ENCODE results near the gene PLAAT2.

DNA sequence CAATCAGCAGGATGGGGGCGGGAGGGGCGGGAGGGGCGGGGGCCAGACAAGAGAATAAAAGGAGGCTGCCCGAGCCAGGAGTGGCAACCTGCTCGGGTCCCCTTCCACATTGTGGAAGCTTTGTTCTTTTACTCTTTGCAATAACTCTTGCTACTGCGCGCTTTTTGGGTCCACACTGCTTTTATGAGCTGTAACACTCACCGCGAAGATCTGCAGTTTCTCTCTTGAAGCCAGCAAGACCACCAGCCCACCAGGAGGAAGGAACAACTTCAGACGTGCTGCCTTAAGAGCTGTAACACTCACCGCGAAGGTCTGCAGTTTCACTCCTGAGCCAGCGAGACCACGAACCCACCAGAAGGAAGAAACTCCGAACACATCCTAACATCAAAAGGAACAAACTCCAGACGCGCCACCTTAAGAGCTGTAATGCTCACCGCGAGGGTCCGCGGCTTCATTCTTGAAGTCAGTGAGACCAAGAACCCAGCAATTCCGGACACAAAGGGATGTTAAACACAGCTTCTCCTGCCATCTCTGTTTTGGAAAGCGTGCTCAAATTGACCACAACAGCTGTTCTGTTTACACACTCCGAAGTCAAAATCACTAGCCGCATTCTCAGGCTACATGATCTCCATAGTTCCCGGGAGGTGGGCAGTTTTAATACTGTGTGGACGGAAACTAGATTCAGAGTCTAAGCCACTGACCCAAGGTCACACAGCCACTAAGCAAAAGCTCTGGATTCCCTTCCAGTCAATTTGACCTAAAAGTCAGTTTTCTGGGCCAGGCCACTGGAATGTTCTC is 11.9 kb downstream of the PLAAT2 start:
- TF ChIP-seq, protein P1, sequence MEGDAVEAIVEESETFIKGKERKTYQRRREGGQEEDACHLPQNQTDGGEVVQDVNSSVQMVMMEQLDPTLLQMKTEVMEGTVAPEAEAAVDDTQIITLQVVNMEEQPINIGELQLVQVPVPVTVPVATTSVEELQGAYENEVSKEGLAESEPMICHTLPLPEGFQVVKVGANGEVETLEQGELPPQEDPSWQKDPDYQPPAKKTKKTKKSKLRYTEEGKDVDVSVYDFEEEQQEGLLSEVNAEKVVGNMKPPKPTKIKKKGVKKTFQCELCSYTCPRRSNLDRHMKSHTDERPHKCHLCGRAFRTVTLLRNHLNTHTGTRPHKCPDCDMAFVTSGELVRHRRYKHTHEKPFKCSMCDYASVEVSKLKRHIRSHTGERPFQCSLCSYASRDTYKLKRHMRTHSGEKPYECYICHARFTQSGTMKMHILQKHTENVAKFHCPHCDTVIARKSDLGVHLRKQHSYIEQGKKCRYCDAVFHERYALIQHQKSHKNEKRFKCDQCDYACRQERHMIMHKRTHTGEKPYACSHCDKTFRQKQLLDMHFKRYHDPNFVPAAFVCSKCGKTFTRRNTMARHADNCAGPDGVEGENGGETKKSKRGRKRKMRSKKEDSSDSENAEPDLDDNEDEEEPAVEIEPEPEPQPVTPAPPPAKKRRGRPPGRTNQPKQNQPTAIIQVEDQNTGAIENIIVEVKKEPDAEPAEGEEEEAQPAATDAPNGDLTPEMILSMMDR (IDR thresholded peaks at IDR 0.05), result no peak
- TF ChIP-seq POLR2A (IDR thresholded peaks at IDR 0.05), result no peak

Data from uterus (tissue), 2 donors.